Panc1 (cell line): ENCODE results near the gene DPH2. TPM values are rescaled to one million over a fixed set of nuclear protein-coding genes. Genes with fewer than 3 reads are reported as not detected.

Experiments used
- ATAC-seq: fragments of 200-7000 bp; cut with Tn5 transposase; 2 replicates; pipeline ENCODE4 v1.9.1; 2020; ENCODE audit warnings: mild to moderate bottlenecking, moderate library complexity
- BruUV-seq: library from RNA; stranded (reverse); fragments of 400-500 nt; replicated peaks from 2 replicates; lab custom pipeline; 2021; lab: Mats Ljungman, UMichigan
- CTCF ChIA-PET: fragments of 300-600 bp; sonication (Branson Sonifier 250); formaldehyde crosslinking; loops from one replicate; lab custom pipeline; 2022; ENCODE audit warnings: antibody characterized with exemption; lab: Charles Lee
- POLR2A ChIA-PET: fragments of 300-600 bp; sonication (Branson Sonifier 250); formaldehyde crosslinking; loops from one replicate; lab custom pipeline; 2022; ENCODE audit warnings: antibody characterized with exemption; lab: Charles Lee
- DNase-seq: peaks from one replicate; pipeline ENCODE4 v3.0.0-alpha.2; 2010; ENCODE audit warnings: low read depth, low spot score
- H3K27ac ChIP-seq: 2 replicates; pipeline ENCODE4 v1.5.1; 2011; ENCODE audit warnings: mild to moderate bottlenecking, low read length, inconsistent platforms
- H3K27me3 ChIP-seq: fragments of 200-500 bp; sonication (Bioruptor generic); 2 replicates; pipeline ENCODE4 v1.6.0; 2014; ENCODE audit warnings: low read length, inconsistent platforms; ENCODE audit not compliant: control insufficient read depth, insufficient read depth
- H3K36me3 ChIP-seq: fragments of 200-500 bp; sonication (Bioruptor generic); 2 replicates; pipeline ENCODE4 v1.5.1; 2014; ENCODE audit warnings: inconsistent platforms, mild to moderate bottlenecking, low read length, moderate library complexity; ENCODE audit not compliant: control insufficient read depth, insufficient read depth
- H3K4me1 ChIP-seq: 2 replicates; pipeline ENCODE4 v1.5.1; 2011; ENCODE audit warnings: inconsistent platforms, mild to moderate bottlenecking, low read length, moderate library complexity; ENCODE audit not compliant: control insufficient read depth, insufficient read depth
- H3K4me3 ChIP-seq, 2 experiments: 2 replicates each; pipeline ENCODE4 v1.5.1; 2011 to 2012; ENCODE audit warnings: low read depth in 2 of 2, low read length in 2 of 2, mild to moderate bottlenecking in 2 of 2, inconsistent platforms in 1 of 2, moderate library complexity in 1 of 2
- H3K9me3 ChIP-seq: fragments of 200-500 bp; sonication (Bioruptor generic); 2 replicates; pipeline ENCODE4 v1.5.1; 2014; ENCODE audit warnings: low read depth, mild to moderate bottlenecking, inconsistent platforms, low read length, moderate library complexity; ENCODE audit not compliant: control insufficient read depth, insufficient read depth
- POLR2AphosphoS5 ChIP-seq: IDR thresholded peaks from 2 replicates; pipeline ENCODE4 v1.6.1; 2012; ENCODE audit warnings: mild to moderate bottlenecking, low read depth, low read length, moderate library complexity
- REST ChIP-seq, 2 experiments: IDR thresholded peaks; 2 replicates each; pipeline ENCODE4 v1.6.1; 2011 to 2012; ENCODE audit warnings: low read depth in 2 of 2, control low read depth in 1 of 2, low read length in 1 of 2, mild to moderate bottlenecking in 1 of 2, moderate library complexity in 1 of 2; ENCODE audit not compliant: insufficient read depth in 1 of 2
- SIN3A ChIP-seq: IDR thresholded peaks from 2 replicates; pipeline ENCODE4 v1.6.1; 2012; ENCODE audit warnings: low read depth, mild to moderate bottlenecking, low read length, moderate library complexity, borderline replicate concordance; ENCODE audit not compliant: insufficient read depth
- TCF7L2 ChIP-seq: IDR thresholded peaks from 2 replicates; pipeline ENCODE4 v1.6.1; 2011; ENCODE audit warnings: mild to moderate bottlenecking, low read depth, low read length, inconsistent platforms
- in situ Hi-C: cut with HindIII; loops from 2 replicates; pipeline ENCODE4 v1.10.0; 2016; ENCODE audit warnings: low sequenced_read_pairs, low pct_unique_long_range_greater_than_20kb
- intact Hi-C: fragments of 100-400 bp; cut with micrococcal nuclease; formaldehyde crosslinking; loops from one replicate; pipeline ENCODE4 v1.10.0; 2022; ENCODE audit not compliant: unreplicated experiment
- total RNA-seq: library from RNA; stranded (reverse); gene quantifications from one replicate; pipeline ENCODE4 v1.2.1, GENCODE V29; 2021; ENCODE audit not compliant: unreplicated experiment
- TF ChIP-seq, protein P1 (sequence below): fragments of 450-650 bp; IDR thresholded peaks from 2 replicates; pipeline ENCODE4 v1.5.1; 2017; ENCODE audit warnings: mild to moderate bottlenecking

The DPH2 gene
- total RNA-seq, 1 experiment from 2014 or later, result 76.0 TPM

DNA sequence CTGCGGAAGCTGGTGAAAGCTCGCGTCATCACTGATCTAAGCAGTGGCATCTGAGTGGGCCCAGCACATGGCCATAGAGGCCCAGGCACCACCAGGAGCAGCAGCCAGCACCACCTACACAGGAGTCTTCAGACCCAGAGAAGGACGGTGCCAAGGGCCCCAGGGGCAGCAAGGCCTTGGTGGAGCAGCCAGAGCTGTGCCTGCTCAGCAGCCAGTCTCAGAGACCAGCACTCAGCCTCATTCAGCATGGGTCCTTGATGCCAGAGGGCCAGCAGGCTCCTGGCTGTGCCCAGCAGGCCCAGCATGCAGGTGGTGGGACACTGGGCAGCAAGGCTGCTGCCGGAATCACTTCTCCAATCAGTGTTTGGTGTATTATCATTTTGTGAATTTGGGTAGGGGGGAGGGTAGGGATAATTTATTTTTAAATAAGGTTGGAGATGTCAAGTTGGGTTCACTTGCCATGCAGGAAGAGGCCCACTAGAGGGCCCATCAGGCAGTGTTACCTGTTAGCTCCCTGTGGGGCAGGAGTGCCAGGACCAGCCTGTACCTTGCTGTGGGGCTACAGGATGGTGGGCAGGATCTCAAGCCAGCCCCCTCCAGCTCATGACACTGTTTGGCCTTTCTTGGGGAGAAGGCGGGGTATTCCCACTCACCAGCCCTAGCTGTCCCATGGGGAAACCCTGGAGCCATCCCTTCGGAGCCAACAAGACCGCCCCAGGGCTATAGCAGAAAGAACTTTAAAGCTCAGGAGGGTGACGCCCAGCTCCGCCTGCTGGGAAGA, 39.5 kb upstream of the DPH2 start:
- H3K27ac ChIP-seq, result peak overlapping the region; percentile 62
- ATAC-seq (no peak; the same call in 1 of the 2 replicates), DNase-seq (no peak)
- no peaks in the 10 kb centered on the region for H3K27me3 ChIP-seq
- peaks cover 11% of the 10 kb centered on the region for H3K4me1 ChIP-seq
- no peaks in the 10 kb centered on the region for H3K36me3 ChIP-seq
- TSS peak; percentile 49 for BruUV-seq
- TF ChIP-seq SIN3A, result no peak
- TF ChIP-seq, protein P1, sequence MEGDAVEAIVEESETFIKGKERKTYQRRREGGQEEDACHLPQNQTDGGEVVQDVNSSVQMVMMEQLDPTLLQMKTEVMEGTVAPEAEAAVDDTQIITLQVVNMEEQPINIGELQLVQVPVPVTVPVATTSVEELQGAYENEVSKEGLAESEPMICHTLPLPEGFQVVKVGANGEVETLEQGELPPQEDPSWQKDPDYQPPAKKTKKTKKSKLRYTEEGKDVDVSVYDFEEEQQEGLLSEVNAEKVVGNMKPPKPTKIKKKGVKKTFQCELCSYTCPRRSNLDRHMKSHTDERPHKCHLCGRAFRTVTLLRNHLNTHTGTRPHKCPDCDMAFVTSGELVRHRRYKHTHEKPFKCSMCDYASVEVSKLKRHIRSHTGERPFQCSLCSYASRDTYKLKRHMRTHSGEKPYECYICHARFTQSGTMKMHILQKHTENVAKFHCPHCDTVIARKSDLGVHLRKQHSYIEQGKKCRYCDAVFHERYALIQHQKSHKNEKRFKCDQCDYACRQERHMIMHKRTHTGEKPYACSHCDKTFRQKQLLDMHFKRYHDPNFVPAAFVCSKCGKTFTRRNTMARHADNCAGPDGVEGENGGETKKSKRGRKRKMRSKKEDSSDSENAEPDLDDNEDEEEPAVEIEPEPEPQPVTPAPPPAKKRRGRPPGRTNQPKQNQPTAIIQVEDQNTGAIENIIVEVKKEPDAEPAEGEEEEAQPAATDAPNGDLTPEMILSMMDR, result peak; percentile 43; the same call in 1 of the 2 replicates
- ChIA-PET POLR2A (interaction anchor here (0.6 kb wide), 1 partner anchor 207 kb away, joined by 7 read pairs; no protein-coding TSS in a partner anchor), CTCF (interaction anchor here (0.5 to 2.3 kb wide), 3 partner anchors 11 to 167 kb away, joined by 4 to 14 read pairs (median 7); no protein-coding TSS in a partner anchor)
- H3K9me3 ChIP-seq, result no peaks in the 10 kb centered on the region
- in situ Hi-C loops, result loop anchor here (25.0 kb wide), 1 partner anchor 168 kb away; no protein-coding TSS in a partner anchor
- intact Hi-C loops, result loop anchor here (10.0 kb wide), 1 partner anchor 406 kb away; no protein-coding TSS in a partner anchor
- no peak overlapping the region for H3K4me3 ChIP-seq

- no peak for TF ChIP-seq POLR2AphosphoS5
- no peak for TF ChIP-seq TCF7L2
- TF ChIP-seq, protein P1, result no peak
- TF ChIP-seq REST (IDR thresholded peaks at IDR 0.05; ENCODE audit: insufficient read depth in 1 of 2, low read depth in 2 of 2, low read length in 1 of 2), result no peak
- no peak for TF ChIP-seq SIN3A
- Histone ChIP-seq H3K27ac (peak overlapping the region; percentile 58; the same call in 1 of the 2 replicates), H3K4me3 (no peak overlapping the region), H3K27me3 (no peaks in the 10 kb centered on the region), H3K9me3 (no peaks in the 10 kb centered on the region), H3K36me3 (no peaks in the 10 kb centered on the region), H3K4me1 (peaks cover 11% of the 10 kb centered on the region)
- intact Hi-C loops, result loop anchor here (10.0 kb wide), 1 partner anchor 406 kb away; no protein-coding TSS in a partner anchor
- ATAC-seq (no peak), DNase-seq (no peak)
- no TSS peak for BruUV-seq
- in situ Hi-C loops, result loop anchor here (25.0 kb wide), 1 partner anchor 169 kb away; no protein-coding TSS in a partner anchor
- POLR2A ChIA-PET, result no interaction called here
- CTCF ChIA-PET, result interaction anchor here (0.8 to 2.3 kb wide), 2 partner anchors 116 to 168 kb away, joined by 7 to 14 read pairs; no protein-coding TSS in a partner anchor
Observed at GRCh38 chr1:43930949-43931275, 38.9 kb upstream of the DPH2 start.
